ENCODE results near the gene RGS7. TPM values are rescaled to one million over a fixed set of nuclear protein-coding genes. Genes with fewer than 3 reads are reported as not detected.

The RGS7 gene
- total RNA-seq, 1 experiment from 2014 or later: 1.5 TPM

DNA sequence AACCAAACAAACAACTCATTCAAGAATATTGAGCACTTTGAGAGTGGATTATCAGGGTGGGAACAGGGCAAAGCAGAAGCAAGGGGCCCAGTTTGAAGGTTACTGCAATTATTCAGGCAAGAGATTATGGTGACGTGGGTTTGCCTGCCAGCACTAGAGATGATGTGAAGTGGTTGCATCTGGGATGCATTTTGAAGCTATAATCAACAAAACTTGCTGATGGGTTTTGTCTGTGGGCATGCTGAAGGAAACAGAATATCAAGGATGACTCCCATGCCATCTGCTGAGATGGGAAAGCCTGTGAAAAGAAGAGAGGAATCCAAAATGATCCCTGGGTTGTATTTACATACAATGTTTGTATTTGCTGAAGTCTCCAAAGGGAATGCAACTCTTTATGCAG is 520.7 kb downstream of the RGS7 start:
- Histone ChIP-seq H2BK5ac (ENCODE audit: insufficient read length, low read length) (no peak overlapping the region), H4K91ac (ENCODE audit: insufficient read length, low read depth, low read length) (no peak overlapping the region), H4K5ac (ENCODE audit: insufficient read length, low read depth, low read length) (no peak overlapping the region), H3K9me3 (ENCODE audit: control insufficient read depth, low read depth, low read length) (no peaks in the 10 kb centered on the region), H3K27ac (ENCODE audit: insufficient read length, low read depth, low read length) (no peak overlapping the region), H3K4me2 (ENCODE audit: insufficient read depth, insufficient read length, low read length) (no peak overlapping the region), H4K20me1 (ENCODE audit: control insufficient read depth, insufficient read depth, insufficient read length) (no peaks in the 10 kb centered on the region), H3K9ac (ENCODE audit: extremely low read depth, insufficient read length, low read length) (no peak overlapping the region), H3K4ac (ENCODE audit: low read depth, low read length) (no peak overlapping the region), H4K8ac (replicated peaks; ENCODE audit: insufficient read length, low read depth, low read length) (no peak overlapping the region), H3K27me3 (ENCODE audit: insufficient read depth, low read length) (no peaks in the 10 kb centered on the region), H3K14ac (ENCODE audit: insufficient read depth, low read length) (no peak overlapping the region), H3K79me2 (ENCODE audit: insufficient read depth, low read length) (no peaks in the 10 kb centered on the region), H3K18ac (ENCODE audit: insufficient read length, low read depth, low read length) (no peak overlapping the region), H3K4me1 (ENCODE audit: insufficient read depth, low read length) (no peaks in the 10 kb centered on the region), H2AK5ac (ENCODE audit: insufficient read length, low read length) (no peak overlapping the region), H2BK20ac (ENCODE audit: low read depth, low read length, poor library complexity, severe bottlenecking) (no peak overlapping the region), H3K23me2 (ENCODE audit: insufficient read length, low read depth, low read length, poor library complexity, severe bottlenecking) (no peaks in the 10 kb centered on the region), H2BK12ac (ENCODE audit: insufficient read length, low read depth, low read length) (no peak overlapping the region), H2BK15ac (ENCODE audit: low read depth, low read length) (no peak overlapping the region), H2BK120ac (ENCODE audit: low read depth, low read length, poor library complexity, severe bottlenecking) (no peak overlapping the region), H3K79me1 (ENCODE audit: insufficient read depth, low read depth, low read length, poor library complexity, severe bottlenecking) (no peaks in the 10 kb centered on the region), H3K23ac (ENCODE audit: insufficient read length, low read depth, low read length) (no peak overlapping the region), H3T11ph (ENCODE audit: low read length) (no peak overlapping the region), H3K56ac (ENCODE audit: insufficient read length, low read depth, low read length) (no peak overlapping the region), H2AFZ (ENCODE audit: low read length) (no peak overlapping the region)
- no peak for DNase-seq
- Mint-ChIP-seq H3K4me1 (no peaks in the 10 kb centered on the region), H3K27me3 (ENCODE audit: low read depth) (no peaks in the 10 kb centered on the region; the same call in 1 of the 2 replicates), H3K4me3 (no peak overlapping the region), H3K9me3 (no peaks in the 10 kb centered on the region), H3K27ac (no peak overlapping the region), H3K36me3 (ENCODE audit: insufficient read depth in 1 of 3, low read depth in 3 of 3) (no peaks in the 10 kb centered on the region)
- TF ChIP-seq, protein P1, sequence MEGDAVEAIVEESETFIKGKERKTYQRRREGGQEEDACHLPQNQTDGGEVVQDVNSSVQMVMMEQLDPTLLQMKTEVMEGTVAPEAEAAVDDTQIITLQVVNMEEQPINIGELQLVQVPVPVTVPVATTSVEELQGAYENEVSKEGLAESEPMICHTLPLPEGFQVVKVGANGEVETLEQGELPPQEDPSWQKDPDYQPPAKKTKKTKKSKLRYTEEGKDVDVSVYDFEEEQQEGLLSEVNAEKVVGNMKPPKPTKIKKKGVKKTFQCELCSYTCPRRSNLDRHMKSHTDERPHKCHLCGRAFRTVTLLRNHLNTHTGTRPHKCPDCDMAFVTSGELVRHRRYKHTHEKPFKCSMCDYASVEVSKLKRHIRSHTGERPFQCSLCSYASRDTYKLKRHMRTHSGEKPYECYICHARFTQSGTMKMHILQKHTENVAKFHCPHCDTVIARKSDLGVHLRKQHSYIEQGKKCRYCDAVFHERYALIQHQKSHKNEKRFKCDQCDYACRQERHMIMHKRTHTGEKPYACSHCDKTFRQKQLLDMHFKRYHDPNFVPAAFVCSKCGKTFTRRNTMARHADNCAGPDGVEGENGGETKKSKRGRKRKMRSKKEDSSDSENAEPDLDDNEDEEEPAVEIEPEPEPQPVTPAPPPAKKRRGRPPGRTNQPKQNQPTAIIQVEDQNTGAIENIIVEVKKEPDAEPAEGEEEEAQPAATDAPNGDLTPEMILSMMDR (conservative IDR thresholded peaks at IDR 0.05): no peak
- WGBS (ENCODE audit: extremely low coverage, insufficient read length, low lambda C conversion rate): no CpG with 5 or more reads among the region's 1 CpG
